Measurements from ENCODE around the gene CPXM2.

DNA sequence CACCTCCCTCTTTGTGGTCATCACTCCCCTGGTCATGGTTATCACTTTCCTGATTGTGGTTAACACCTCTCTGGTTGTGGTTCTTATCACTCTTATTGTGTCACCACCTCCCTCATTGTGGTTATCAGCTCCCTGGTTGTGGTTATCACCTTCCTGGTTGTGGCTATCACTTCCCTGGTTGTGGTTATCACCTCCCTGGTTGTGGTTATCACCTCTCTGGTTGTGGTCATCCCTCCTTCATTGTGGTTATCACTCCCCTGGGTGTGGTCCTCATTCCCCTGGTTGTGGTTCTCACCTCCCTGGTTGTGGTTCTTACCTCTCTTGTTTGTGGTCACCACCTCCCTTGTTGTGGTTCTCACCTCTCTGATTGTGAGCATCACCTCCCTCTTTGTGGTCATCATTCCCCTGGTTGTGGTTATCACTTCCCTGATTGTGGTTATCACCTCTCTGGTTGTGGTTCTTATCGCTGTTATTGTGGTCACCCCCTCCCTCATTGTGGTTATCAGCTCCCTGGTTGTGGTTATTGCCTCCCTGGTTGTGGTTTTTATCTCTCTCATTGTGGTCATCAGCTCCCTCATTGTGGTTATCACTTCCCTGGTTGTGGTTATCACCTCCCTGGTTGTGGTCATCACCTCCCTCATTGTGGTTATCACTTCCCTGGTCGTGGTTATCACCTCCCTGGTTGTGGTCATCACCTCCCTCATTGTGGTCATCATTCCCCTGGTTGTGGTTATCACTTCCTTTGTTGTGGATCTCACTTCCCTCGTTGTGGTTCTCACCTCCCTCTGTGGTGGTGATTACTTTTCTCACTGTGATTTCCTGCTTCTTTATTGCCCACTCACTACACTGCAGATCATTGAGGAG, 118.7 kb downstream of the CPXM2 start:
- TF ChIP-seq EZH2phosphoT487 (IDR thresholded peaks at IDR 0.05; ENCODE audit: borderline replicate concordance, low read length) = no peak
- TF ChIP-seq, protein P1, sequence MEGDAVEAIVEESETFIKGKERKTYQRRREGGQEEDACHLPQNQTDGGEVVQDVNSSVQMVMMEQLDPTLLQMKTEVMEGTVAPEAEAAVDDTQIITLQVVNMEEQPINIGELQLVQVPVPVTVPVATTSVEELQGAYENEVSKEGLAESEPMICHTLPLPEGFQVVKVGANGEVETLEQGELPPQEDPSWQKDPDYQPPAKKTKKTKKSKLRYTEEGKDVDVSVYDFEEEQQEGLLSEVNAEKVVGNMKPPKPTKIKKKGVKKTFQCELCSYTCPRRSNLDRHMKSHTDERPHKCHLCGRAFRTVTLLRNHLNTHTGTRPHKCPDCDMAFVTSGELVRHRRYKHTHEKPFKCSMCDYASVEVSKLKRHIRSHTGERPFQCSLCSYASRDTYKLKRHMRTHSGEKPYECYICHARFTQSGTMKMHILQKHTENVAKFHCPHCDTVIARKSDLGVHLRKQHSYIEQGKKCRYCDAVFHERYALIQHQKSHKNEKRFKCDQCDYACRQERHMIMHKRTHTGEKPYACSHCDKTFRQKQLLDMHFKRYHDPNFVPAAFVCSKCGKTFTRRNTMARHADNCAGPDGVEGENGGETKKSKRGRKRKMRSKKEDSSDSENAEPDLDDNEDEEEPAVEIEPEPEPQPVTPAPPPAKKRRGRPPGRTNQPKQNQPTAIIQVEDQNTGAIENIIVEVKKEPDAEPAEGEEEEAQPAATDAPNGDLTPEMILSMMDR (conservative IDR thresholded peaks at IDR 0.05; ENCODE audit: low read depth, low read length) = no peak
